HG03460 (cell line): Measurements from ENCODE around the gene GTF3C4.
"Not testable (repeated sequence)": the region's sequence is repeated elsewhere in the genome, so short reads cannot be mapped to it uniquely, and the experiment has no call there.

ENCODE experiments used
- ATAC-seq: cut with Tn5 transposase; IDR thresholded peaks from one replicate; pipeline ENCODE4 v1.9.1; 2021; ENCODE audit not compliant: unreplicated experiment

The GTF3C4 gene

GRCh38 chr9:132697230-132697629, 27.0 kb downstream of the GTF3C4 start:
- no peak for ATAC-seq

- no peak for ATAC-seq
Observed at GRCh38 chr9:132698989-132699388, 28.7 kb downstream of the GTF3C4 start.

- no peak for ATAC-seq
Observed at GRCh38 chr9:132699956-132700355, 29.7 kb downstream of the GTF3C4 start.

- ATAC-seq = no peak
Observed at GRCh38 chr9:132702254-132702653, 32.0 kb downstream of the GTF3C4 start.

GRCh38 chr9:132703336-132703735, 33.1 kb downstream of the GTF3C4 start:
- no peak for ATAC-seq

- ATAC-seq = no peak
Observed at GRCh38 chr9:132708239-132708638, 38.0 kb downstream of the GTF3C4 start.

GRCh38 chr9:132708769-132709430, 38.6 kb downstream of the GTF3C4 start:
- ATAC-seq = no peak

GRCh38 chr9:132710333-132710732, 40.1 kb downstream of the GTF3C4 start:
- no peak for ATAC-seq

GRCh38 chr9:132711152-132711551, 40.9 kb downstream of the GTF3C4 start:
- not testable (repeated sequence) for ATAC-seq

GRCh38 chr9:132711846-132712245, 41.6 kb downstream of the GTF3C4 start:
- ATAC-seq = no peak

- no peak for ATAC-seq
Observed at GRCh38 chr9:132712753-132713152, 42.5 kb downstream of the GTF3C4 start.

GRCh38 chr9:132716007-132716406, 45.7 kb downstream of the GTF3C4 start:
- no peak for ATAC-seq

GRCh38 chr9:132717326-132717945, 47.2 kb downstream of the GTF3C4 start:
- no peak for ATAC-seq

- ATAC-seq = not testable (repeated sequence)
Observed at GRCh38 chr9:132718381-132718928, 48.2 kb downstream of the GTF3C4 start.

- no peak for ATAC-seq
Observed at GRCh38 chr9:132721661-132722060, 51.4 kb downstream of the GTF3C4 start.

GRCh38 chr9:132722564-132723065, 52.4 kb downstream of the GTF3C4 start:
- ATAC-seq = no peak

GRCh38 chr9:132723809-132724208, 53.5 kb downstream of the GTF3C4 start:
- no peak for ATAC-seq

GRCh38 chr9:132725306-132725705, 55.0 kb downstream of the GTF3C4 start:
- ATAC-seq = no peak

- ATAC-seq = no peak
Observed at GRCh38 chr9:132726576-132727130, 56.4 kb downstream of the GTF3C4 start.

- no peak for ATAC-seq
Observed at GRCh38 chr9:132728071-132728470, 57.8 kb downstream of the GTF3C4 start.

- no peak for ATAC-seq
Observed at GRCh38 chr9:132728497-132728896, 58.2 kb downstream of the GTF3C4 start.
